Choroid plexus epithelial cell (primary cell): ENCODE results near the gene MAP4K4.
"Not testable (repeated sequence)": the region's sequence is repeated elsewhere in the genome, so short reads cannot be mapped to it uniquely, and the experiment has no call there.

Experiments
- DNase-seq: peaks from one replicate; pipeline ENCODE4 v3.0.0-alpha.2; 2010; ENCODE audit warnings: low read depth
- H3K4me3 ChIP-seq: 2 replicates; pipeline ENCODE4 v1.5.1; 2011; ENCODE audit warnings: low read depth, mild to moderate bottlenecking, control low read depth, low read length, moderate library complexity
- TF ChIP-seq, protein P1 (sequence below): conservative IDR thresholded peaks from 2 replicates; pipeline ENCODE4 v1.5.1; 2011; ENCODE audit warnings: low read depth, mild to moderate bottlenecking, control low read depth, inconsistent platforms, low read length, moderate library complexity

MAP4K4 gene

DNA sequence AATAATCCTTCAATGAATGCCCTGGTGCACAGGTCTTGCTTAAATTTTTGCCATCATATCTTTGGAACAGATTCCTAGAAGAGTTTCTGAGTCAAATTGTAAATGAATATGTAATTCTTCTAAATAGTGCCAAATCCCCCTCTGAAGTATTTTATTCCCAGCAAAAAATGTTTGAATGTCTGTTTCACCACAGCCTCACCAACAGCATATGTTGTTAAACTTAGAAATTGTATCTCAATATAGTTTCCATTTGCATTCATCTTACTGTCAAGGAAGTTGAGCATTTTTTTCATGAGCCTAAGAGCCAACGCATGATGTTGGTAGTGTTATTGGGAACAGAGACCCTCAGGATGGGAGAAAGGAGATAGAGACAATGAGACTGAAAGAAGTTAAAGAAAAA lies 207.4 kb downstream of the MAP4K4 start:
- TF ChIP-seq, protein P1, sequence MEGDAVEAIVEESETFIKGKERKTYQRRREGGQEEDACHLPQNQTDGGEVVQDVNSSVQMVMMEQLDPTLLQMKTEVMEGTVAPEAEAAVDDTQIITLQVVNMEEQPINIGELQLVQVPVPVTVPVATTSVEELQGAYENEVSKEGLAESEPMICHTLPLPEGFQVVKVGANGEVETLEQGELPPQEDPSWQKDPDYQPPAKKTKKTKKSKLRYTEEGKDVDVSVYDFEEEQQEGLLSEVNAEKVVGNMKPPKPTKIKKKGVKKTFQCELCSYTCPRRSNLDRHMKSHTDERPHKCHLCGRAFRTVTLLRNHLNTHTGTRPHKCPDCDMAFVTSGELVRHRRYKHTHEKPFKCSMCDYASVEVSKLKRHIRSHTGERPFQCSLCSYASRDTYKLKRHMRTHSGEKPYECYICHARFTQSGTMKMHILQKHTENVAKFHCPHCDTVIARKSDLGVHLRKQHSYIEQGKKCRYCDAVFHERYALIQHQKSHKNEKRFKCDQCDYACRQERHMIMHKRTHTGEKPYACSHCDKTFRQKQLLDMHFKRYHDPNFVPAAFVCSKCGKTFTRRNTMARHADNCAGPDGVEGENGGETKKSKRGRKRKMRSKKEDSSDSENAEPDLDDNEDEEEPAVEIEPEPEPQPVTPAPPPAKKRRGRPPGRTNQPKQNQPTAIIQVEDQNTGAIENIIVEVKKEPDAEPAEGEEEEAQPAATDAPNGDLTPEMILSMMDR = no peak
- H3K4me3 ChIP-seq = no peak overlapping the region
- DNase-seq = no peak

DNA sequence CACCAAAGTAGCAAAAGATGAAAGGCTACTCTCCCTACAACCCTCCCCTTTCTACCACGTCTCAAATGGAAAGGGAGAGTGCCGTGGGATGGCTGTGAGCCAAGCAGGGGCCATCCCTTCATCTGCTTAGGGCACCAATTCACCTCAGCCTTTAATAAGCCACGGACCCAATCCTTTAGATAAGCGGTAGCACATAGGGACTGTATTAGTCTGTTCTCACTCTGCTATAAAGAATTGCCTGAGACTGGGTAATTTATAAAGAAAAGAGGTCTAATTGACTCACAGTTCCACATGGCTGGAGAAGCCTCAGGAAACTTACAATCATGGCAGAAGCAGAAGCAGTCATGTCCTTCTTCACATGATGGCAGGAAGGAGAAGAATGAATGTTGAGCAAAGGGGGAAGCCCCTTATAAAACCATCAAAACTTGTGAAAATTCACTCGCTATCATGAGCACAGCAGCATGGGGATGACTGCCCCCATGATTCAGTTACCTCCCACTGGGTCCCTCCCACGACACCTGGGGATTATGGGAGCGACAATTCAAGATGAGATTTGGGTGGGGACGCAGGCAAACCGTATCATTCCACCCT lies 208.3 kb downstream of the MAP4K4 start:
- TF ChIP-seq, protein P1 = no peak
- no peak for DNase-seq

DNA sequence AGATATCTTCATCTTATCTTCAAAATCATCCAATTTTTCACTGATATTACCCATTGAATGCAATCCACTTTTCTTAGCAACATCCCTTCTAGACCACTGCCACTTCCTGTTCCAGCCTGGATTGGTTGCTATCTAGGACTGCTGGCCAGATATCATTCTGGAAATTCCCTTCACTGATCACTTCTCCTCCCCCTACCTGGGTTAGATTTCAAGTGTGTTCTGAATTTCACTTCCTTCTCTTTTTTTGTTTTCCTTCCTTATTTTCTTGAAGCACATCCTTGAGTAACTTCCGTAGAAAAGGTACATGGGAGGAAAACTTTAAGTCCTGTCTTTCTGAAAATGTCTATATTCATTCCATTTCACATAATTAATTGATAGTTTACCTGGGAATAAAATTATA lies 212.3 kb downstream of the MAP4K4 start:
- TF ChIP-seq, protein P1 = no peak
- DNase-seq = no peak
- no peak overlapping the region for H3K4me3 ChIP-seq

More for the DNA sequence above, 208.3 kb downstream of the MAP4K4 start:
- H3K4me3 ChIP-seq = no peak overlapping the region

DNA sequence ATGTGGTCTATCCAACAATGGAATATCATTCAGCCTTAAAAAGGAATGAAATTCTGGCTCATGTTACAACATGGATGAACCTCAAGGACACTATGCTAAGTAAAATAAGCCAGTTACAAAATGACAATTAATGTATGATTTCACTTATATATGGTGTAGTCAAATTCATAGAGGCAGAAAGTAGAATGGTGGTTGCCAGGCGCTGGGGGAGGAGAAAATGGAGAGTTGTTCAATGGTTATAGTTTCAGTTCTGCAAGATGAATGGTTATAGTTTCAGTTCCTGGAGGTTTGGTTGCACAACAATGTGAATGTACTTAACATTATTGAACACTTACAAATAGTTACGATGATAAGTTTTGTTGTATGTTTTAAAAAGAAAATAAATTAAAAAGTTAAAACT lies 215.0 kb downstream of the MAP4K4 start:
- TF ChIP-seq, protein P1 = no peak
- DNase-seq = no peak
- no peak overlapping the region for H3K4me3 ChIP-seq

DNA sequence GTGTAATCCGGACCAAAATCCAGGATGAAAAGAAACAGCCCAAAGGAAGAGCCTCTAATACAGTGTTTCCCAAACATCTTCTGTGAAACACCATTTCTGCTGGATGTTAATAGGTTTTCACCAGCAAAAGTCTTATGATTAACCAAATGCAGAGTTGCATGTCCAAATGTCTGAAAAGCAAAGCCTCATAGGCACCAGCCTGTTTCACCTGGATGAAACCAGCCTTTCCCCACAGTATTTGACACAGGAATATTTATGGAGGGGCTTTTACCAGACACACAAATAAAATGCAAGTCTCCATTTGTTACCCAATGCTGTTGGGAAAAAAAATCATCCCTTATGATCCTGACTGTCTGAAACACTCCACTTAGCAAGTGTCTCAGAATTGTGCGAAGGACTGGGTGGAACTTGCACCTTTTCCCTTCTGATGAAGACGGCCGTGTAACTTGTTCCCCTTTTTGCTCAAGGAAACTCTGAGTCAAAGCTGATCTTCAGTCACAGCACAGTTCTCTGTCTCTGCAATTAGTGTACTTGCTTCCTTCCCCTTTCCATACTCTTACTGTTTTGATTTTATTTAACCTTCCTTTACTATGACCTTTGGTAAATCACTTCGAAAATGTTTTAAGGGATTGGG lies 223.9 kb downstream of the MAP4K4 start:
- no peak overlapping the region for H3K4me3 ChIP-seq
- TF ChIP-seq, protein P1 = no peak
- no peak for DNase-seq

DNA sequence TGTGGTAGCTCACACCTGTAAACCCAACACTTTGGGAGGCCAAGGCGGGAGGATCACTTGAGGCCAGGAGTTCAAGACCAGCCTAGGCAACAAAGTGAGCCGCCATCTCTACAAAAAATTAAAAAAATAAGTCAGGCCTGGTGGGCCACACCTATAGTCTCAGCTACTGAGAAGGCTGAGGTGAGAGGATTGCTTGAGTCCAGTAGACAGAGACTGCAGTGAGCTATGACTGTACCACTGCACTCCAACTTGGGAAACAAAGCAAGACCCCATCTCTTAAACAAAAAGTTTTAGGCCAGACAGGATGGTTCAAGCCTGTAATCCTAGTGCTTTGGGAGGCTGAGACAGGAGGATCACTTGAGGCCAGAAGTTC lies 224.4 kb downstream of the MAP4K4 start:
- no peak overlapping the region for H3K4me3 ChIP-seq
- TF ChIP-seq, protein P1 = no peak
- DNase-seq = no peak

DNA sequence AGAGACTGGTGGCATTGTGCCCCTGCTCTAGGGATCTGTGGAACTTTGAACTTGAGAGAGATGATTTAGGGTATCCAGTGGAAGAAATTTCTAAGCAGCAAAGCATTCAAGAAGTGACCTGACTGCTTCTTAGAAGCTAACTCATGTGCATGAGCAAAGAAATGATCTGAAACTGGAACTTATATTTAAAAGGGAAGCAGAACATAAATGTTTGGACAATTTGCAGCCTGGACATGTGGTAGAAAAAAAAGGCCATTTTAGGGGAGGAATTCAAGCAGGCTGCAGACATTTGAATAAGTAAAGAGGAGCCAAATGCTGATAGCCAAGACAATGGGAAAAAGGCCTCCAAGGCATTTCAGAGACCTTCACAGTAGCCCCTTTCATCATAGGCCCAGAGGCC lies 226.8 kb downstream of the MAP4K4 start:
- not testable (repeated sequence) for H3K4me3 ChIP-seq, DNase-seq
